Right atrium auricular region (tissue), 2 donors: ENCODE data around the gene NRBP1. TPM values are rescaled to one million over a fixed set of nuclear protein-coding genes. Genes with fewer than 3 reads are reported as not detected.

ENCODE experiments used
- DNase-seq: peaks from one replicate; pipeline ENCODE4 v3.0.0-alpha.2; 2019; ENCODE audit warnings: low spot score
- H3K27ac ChIP-seq, 2 donors: fragments of 200-600 bp; sonication (generic); 1 replicate in 1 of 2; 2 replicates in 1 of 2; pipeline ENCODE4 v1.5.1; 2016 to 2019
- H3K27me3 ChIP-seq, 2 donors: fragments of 200-600 bp; sonication (generic); one replicate each; pipeline versions ENCODE4 v1.5.1 to v1.6.0; 2017 to 2019
- H3K36me3 ChIP-seq: fragments of 200-600 bp; sonication (generic); one replicate; pipeline ENCODE4 v1.5.1; 2016
- H3K4me1 ChIP-seq, 2 donors: fragments of 200-600 bp; sonication (generic); one replicate each; pipeline versions ENCODE4 v1.5.1 to v1.6.0; 2017 to 2019
- H3K4me3 ChIP-seq, 2 donors: fragments of 200-600 bp; sonication (generic); 1 replicate in 1 of 2; 2 replicates in 1 of 2; pipeline ENCODE4 v1.5.1; 2017 to 2019; ENCODE audit warnings: mild to moderate bottlenecking in 1 of 2, moderate library complexity in 1 of 2
- H3K9me3 ChIP-seq, 2 donors: fragments of 200-600 bp; sonication (generic); one replicate each; pipeline ENCODE4 v1.5.1; 2019
- total RNA-seq, 2 donors: library from RNA; depleted of rRNA; stranded (reverse); fragments of >200 nt; gene quantifications; one replicate each; pipeline ENCODE4 v1.1.0, GENCODE V29; 2016
- TF ChIP-seq, protein P1 (sequence below), 2 donors: fragments of 200-600 bp; sonication (generic); IDR thresholded peaks; one replicate each; pipeline ENCODE4 v1.5.1; 2019; ENCODE audit warnings: antibody characterized with exemption in 2 of 2

Gene NRBP1
- total RNA-seq, 2 donors from 2014 or later, result 36.5 to 50.4 TPM

GRCh38 chr2:27445155-27445554, 16.7 kb downstream of the NRBP1 start:
- Histone ChIP-seq H3K36me3 (peaks cover 49% of the 10 kb centered on the region), H3K4me1 (peaks cover 0 to 9% of the 10 kb centered on the region in 2 donors), H3K9me3 (no peaks in the 10 kb centered on the region), H3K27me3 (no peaks in the 10 kb centered on the region), H3K27ac (no peak overlapping the region), H3K4me3 (no peak overlapping the region)
- no peak for DNase-seq
- TF ChIP-seq, protein P1, sequence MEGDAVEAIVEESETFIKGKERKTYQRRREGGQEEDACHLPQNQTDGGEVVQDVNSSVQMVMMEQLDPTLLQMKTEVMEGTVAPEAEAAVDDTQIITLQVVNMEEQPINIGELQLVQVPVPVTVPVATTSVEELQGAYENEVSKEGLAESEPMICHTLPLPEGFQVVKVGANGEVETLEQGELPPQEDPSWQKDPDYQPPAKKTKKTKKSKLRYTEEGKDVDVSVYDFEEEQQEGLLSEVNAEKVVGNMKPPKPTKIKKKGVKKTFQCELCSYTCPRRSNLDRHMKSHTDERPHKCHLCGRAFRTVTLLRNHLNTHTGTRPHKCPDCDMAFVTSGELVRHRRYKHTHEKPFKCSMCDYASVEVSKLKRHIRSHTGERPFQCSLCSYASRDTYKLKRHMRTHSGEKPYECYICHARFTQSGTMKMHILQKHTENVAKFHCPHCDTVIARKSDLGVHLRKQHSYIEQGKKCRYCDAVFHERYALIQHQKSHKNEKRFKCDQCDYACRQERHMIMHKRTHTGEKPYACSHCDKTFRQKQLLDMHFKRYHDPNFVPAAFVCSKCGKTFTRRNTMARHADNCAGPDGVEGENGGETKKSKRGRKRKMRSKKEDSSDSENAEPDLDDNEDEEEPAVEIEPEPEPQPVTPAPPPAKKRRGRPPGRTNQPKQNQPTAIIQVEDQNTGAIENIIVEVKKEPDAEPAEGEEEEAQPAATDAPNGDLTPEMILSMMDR (IDR thresholded peaks at IDR 0.05), result no peak

DNA sequence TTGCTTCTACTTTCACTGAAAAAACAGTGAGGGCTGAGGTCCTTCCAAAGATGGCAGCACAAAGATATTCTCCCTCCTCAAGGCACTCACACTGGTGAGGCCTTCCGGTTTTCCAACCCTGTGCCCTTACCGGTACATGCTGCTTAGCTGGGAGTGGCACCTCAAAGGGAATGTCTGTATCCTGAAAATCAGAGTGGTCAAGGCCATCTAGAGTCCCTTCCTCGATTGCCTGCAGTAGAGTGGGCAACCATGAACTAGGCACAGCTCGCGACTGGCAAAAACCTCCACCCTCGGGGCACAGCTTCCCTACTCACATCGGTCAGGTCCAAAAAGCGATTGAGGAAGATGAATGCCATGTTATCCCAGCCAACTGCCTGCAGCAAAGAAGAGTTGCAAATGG, 17.2 kb downstream of the NRBP1 start:
- no peaks in the 10 kb centered on the region for H3K9me3 ChIP-seq
- TF ChIP-seq, protein P1 (IDR thresholded peaks at IDR 0.05), result no peak
- peaks cover 49% of the 10 kb centered on the region for H3K36me3 ChIP-seq
- no peak for DNase-seq
- peaks cover 0 to 9% of the 10 kb centered on the region in 2 donors for H3K4me1 ChIP-seq
- H3K27ac ChIP-seq, result no peak overlapping the region
- no peak overlapping the region for H3K4me3 ChIP-seq
- H3K27me3 ChIP-seq, result no peaks in the 10 kb centered on the region

DNA sequence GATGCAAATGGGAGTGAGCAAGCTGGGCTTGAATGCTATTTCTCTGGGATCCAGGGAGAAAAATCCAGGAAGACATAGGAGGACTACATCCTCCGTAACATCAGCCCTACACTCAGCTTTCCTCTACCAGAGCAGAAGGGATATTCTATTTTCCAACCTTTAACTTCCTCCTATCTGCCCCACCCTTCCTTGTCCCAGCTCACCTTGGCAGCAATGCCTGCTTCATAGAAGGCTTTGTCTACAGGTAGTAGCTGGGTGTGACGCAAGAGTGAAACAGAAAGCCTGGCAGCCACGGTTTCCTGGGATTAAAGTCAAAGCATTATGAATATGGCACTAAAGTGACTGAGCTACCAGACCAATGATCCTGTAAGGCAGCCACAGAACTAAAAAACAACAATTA, 17.6 kb downstream of the NRBP1 start:
- Histone ChIP-seq H3K4me3 (no peak overlapping the region), H3K27ac (no peak overlapping the region), H3K36me3 (peaks cover 45% of the 10 kb centered on the region), H3K9me3 (no peaks in the 10 kb centered on the region), H3K4me1 (peaks cover 0 to 9% of the 10 kb centered on the region in 2 donors), H3K27me3 (no peaks in the 10 kb centered on the region)
- TF ChIP-seq, protein P1 (IDR thresholded peaks at IDR 0.05), result no peak
- no peak for DNase-seq

DNA sequence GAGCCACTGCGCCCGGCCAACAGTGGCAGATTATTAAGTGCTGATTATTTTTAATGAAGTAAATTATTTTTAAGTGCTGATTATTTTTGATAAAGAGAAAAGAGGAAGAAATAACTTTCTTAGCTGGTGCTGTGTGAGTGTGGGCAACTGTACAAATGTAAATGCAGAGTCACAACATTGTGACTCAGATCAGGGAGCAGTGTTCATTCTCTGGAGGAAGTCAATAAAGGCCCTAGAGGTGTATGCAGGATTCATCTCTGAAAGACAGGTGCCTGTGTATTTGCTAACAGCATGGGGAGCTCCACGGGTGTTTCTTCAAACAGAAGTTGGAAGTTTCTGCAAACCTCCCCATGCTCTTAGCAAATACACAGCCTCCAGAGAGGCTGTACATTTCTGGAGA, 19.9 kb downstream of the NRBP1 start:
- Histone ChIP-seq H3K27me3 (no peaks in the 10 kb centered on the region), H3K36me3 (peaks cover 49% of the 10 kb centered on the region), H3K4me3 (no peak overlapping the region), H3K9me3 (no peaks in the 10 kb centered on the region), H3K27ac (no peak overlapping the region), H3K4me1 (no peaks in the 10 kb centered on the region)
- TF ChIP-seq, protein P1 (IDR thresholded peaks at IDR 0.05), result no peak
- DNase-seq, result no peak

- TF ChIP-seq, protein P1 (IDR thresholded peaks at IDR 0.05), result no peak
- DNase-seq, result no peak
- Histone ChIP-seq H3K36me3 (peaks cover 76% of the 10 kb centered on the region), H3K4me3 (no peak overlapping the region), H3K9me3 (no peaks in the 10 kb centered on the region), H3K27ac (no peak overlapping the region), H3K27me3 (no peaks in the 10 kb centered on the region), H3K4me1 (no peaks in the 10 kb centered on the region)
These were observed 22.7 kb downstream of the NRBP1 start for GRCh38 chr2:27451095-27451494.

DNA sequence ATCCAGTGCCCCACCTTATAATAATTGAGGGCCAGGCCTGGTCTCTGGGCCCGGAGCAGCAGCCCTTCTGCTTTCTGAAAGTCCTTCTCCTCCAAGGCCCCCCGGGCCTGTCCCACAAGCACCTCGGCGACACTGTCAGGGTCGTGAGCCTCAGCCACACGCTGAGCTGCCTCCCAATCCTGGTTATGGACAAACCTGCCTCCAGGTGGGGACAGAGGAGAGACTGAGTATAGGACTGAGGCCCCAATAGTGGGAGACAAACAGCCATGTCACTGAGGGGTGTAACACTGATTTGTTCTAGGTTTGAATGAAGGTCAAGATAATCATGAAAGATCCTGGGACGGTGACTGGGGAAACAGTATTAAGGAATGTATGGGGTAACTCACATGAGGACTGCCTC, 25.5 kb downstream of the NRBP1 start:
- Histone ChIP-seq H3K27ac (no peak overlapping the region), H3K9me3 (no peaks in the 10 kb centered on the region), H3K4me1 (no peaks in the 10 kb centered on the region), H3K4me3 (no peak overlapping the region), H3K36me3 (peaks cover 87% of the 10 kb centered on the region), H3K27me3 (no peaks in the 10 kb centered on the region)
- TF ChIP-seq, protein P1 (IDR thresholded peaks at IDR 0.05), result no peak
- no peak for DNase-seq
